Peyer's patch (tissue), 4 donors: ENCODE measurements around the gene SMYD3. TPM values are rescaled to one million over a fixed set of nuclear protein-coding genes. Genes with fewer than 3 reads are reported as not detected.

ENCODE experiments used
- DNase-seq, 3 donors: peaks; one replicate each; pipeline ENCODE4 v3.0.0-alpha.2; 2017 to 2019
- H3K27ac ChIP-seq, 4 donors: fragments of 200-600 bp; sonication (generic); one replicate each; pipeline ENCODE4 v1.5.1; 2016 to 2019
- H3K27me3 ChIP-seq, 2 donors: fragments of 200-600 bp; sonication (generic); one replicate each; pipeline ENCODE4 v1.5.1; 2019
- H3K36me3 ChIP-seq, 3 donors: fragments of 200-600 bp; sonication (generic); one replicate each; pipeline ENCODE4 v1.5.1; 2016 to 2019
- H3K4me1 ChIP-seq, 4 donors: fragments of 200-600 bp; sonication (generic); one replicate each; pipeline ENCODE4 v1.5.1; 2016 to 2019
- H3K4me3 ChIP-seq, 4 donors: fragments of 200-600 bp; sonication (generic); 1 replicate in 3 of 4; 2 replicates in 1 of 4; pipeline ENCODE4 v1.5.1; 2016 to 2019; ENCODE audit warnings: mild to moderate bottlenecking in 1 of 4
- H3K9me3 ChIP-seq, 4 donors: fragments of 200-600 bp; sonication (generic); one replicate each; pipeline ENCODE4 v1.5.1; 2016 to 2019; ENCODE audit warnings: mild to moderate bottlenecking in 1 of 4
- CTCF ChIP-seq, 6 experiments: fragments of 450-650 bp in 4 of 6; fragments of 200-600 bp in 2 of 6; sonication (generic) in 1 of 6; IDR thresholded peaks; one replicate each; pipeline ENCODE4 v1.5.1; 2017 to 2019; ENCODE audit warnings: antibody characterized with exemption in 6 of 6, mild to moderate bottlenecking in 3 of 6, moderate library complexity in 1 of 6
- POLR2A ChIP-seq, 2 donors: fragments of 450-650 bp; IDR thresholded peaks; one replicate each; pipeline ENCODE4 v1.5.1; 2017; ENCODE audit warnings: antibody characterized with exemption in 2 of 2, mild to moderate bottlenecking in 2 of 2, moderate library complexity in 2 of 2
- total RNA-seq, 4 donors: library from RNA; depleted of rRNA; stranded (reverse); fragments of >200 nt; gene quantifications; one replicate each; pipeline ENCODE4 v1.1.0, GENCODE V29; 2016

SMYD3 gene
- total RNA-seq, 4 donors from 2014 or later: 19.8 to 55.3 (median 26.9) TPM

GRCh38 chr1:245929224-245929623, 577.9 kb downstream of the SMYD3 start:
- H3K9me3 ChIP-seq: no peaks in the 10 kb centered on the region
- H3K4me3 ChIP-seq: no peak overlapping the region
- H3K36me3 ChIP-seq: no peaks in the 10 kb centered on the region
- H3K4me1 ChIP-seq: no peaks in the 10 kb centered on the region
- H3K27me3 ChIP-seq: no peaks in the 10 kb centered on the region
- DNase-seq: no peak
- TF ChIP-seq CTCF (IDR thresholded peaks at IDR 0.05) (no peak), POLR2A (IDR thresholded peaks at IDR 0.05) (no peak)
- H3K27ac ChIP-seq: no peak overlapping the region

- H3K4me1 ChIP-seq: no peaks in the 10 kb centered on the region
- no peaks in the 10 kb centered on the region for H3K36me3 ChIP-seq
- no peaks in the 10 kb centered on the region for H3K9me3 ChIP-seq
- H3K4me3 ChIP-seq: no peak overlapping the region
- no peaks in the 10 kb centered on the region for H3K27me3 ChIP-seq
- no peak for DNase-seq
- no peak for TF ChIP-seq POLR2A (IDR thresholded peaks at IDR 0.05)
- no peak for TF ChIP-seq CTCF (IDR thresholded peaks at IDR 0.05)
- H3K27ac ChIP-seq: no peak overlapping the region
These were observed 580.2 kb downstream of the SMYD3 start for GRCh38 chr1:245926888-245927287.

- H3K4me1 ChIP-seq: no peaks in the 10 kb centered on the region
- H3K27ac ChIP-seq: no peak overlapping the region
- no peaks in the 10 kb centered on the region for H3K9me3 ChIP-seq
- H3K27me3 ChIP-seq: no peaks in the 10 kb centered on the region
- no peak for DNase-seq
- no peak for TF ChIP-seq CTCF (IDR thresholded peaks at IDR 0.05)
- no peak for TF ChIP-seq POLR2A (IDR thresholded peaks at IDR 0.05)
- no peak overlapping the region for H3K4me3 ChIP-seq
- H3K36me3 ChIP-seq: no peaks in the 10 kb centered on the region
These were observed 583.9 kb downstream of the SMYD3 start for GRCh38 chr1:245923215-245923614.

GRCh38 chr1:245921417-245921816, 585.7 kb downstream of the SMYD3 start:
- Histone ChIP-seq H3K4me1 (no peaks in the 10 kb centered on the region), H3K9me3 (no peaks in the 10 kb centered on the region), H3K27ac (no peak overlapping the region), H3K4me3 (no peak overlapping the region), H3K36me3 (no peaks in the 10 kb centered on the region), H3K27me3 (no peaks in the 10 kb centered on the region)
- no peak for DNase-seq
- no peak for TF ChIP-seq POLR2A (IDR thresholded peaks at IDR 0.05)
- no peak for TF ChIP-seq CTCF (IDR thresholded peaks at IDR 0.05)

GRCh38 chr1:245917403-245917802, 589.7 kb downstream of the SMYD3 start:
- Histone ChIP-seq H3K27me3 (no peaks in the 10 kb centered on the region), H3K4me3 (no peak overlapping the region), H3K27ac (no peak overlapping the region), H3K36me3 (no peaks in the 10 kb centered on the region), H3K4me1 (no peaks in the 10 kb centered on the region), H3K9me3 (no peaks in the 10 kb centered on the region)
- no peak for TF ChIP-seq POLR2A (IDR thresholded peaks at IDR 0.05)
- TF ChIP-seq CTCF (IDR thresholded peaks at IDR 0.05): no peak
- no peak for DNase-seq

GRCh38 chr1:245915841-245916240, 591.2 kb downstream of the SMYD3 start:
- TF ChIP-seq POLR2A (IDR thresholded peaks at IDR 0.05) (no peak), CTCF (IDR thresholded peaks at IDR 0.05) (no peak)
- Histone ChIP-seq H3K27ac (no peak overlapping the region), H3K4me3 (no peak overlapping the region), H3K27me3 (no peaks in the 10 kb centered on the region), H3K9me3 (no peaks in the 10 kb centered on the region), H3K4me1 (no peaks in the 10 kb centered on the region), H3K36me3 (no peaks in the 10 kb centered on the region)
- no peak for DNase-seq
